Upper lobe of right lung (tissue), 1 donor: ENCODE measurements around the gene BTG2. TPM values are rescaled to one million over a fixed set of nuclear protein-coding genes. Genes with fewer than 3 reads are reported as not detected.

Experiments
- ATAC-seq: fragments of 200-7000 bp; cut with Tn5 transposase; one replicate; pipeline ENCODE4 v1.9.1; 2020; ENCODE audit warnings: mild to moderate bottlenecking, moderate library complexity
- DNase-seq: peaks from one replicate; pipeline ENCODE4 v3.0.0-alpha.2; 2020
- H3K27ac ChIP-seq: fragments of 200-600 bp; one replicate; pipeline ENCODE4 v1.8.0; 2022
- H3K27me3 ChIP-seq: fragments of 200-600 bp; one replicate; pipeline ENCODE4 v1.8.0; 2022; ENCODE audit warnings: mild to moderate bottlenecking
- H3K36me3 ChIP-seq: fragments of 200-600 bp; one replicate; pipeline ENCODE4 v1.8.0; 2022
- H3K4me1 ChIP-seq: fragments of 200-600 bp; one replicate; pipeline ENCODE4 v1.8.0; 2022
- H3K4me3 ChIP-seq: fragments of 200-600 bp; one replicate; pipeline ENCODE4 v1.8.0; 2022; ENCODE audit warnings: mild to moderate bottlenecking
- H3K9me3 ChIP-seq: fragments of 200-600 bp; one replicate; pipeline ENCODE4 v1.8.0; 2022
- intact Hi-C: fragments of 100-400 bp; cut with DNase I; formaldehyde crosslinking; loops from one replicate; pipeline ENCODE4 v1.11.0; 2022
- total RNA-seq: library from RNA; stranded (reverse); fragmentation: NEBNext Ultra II Directional; extraction: Animal tissue kit (Norgen Biotek cat#: 25700); gene quantifications from one replicate; pipeline ENCODE4 v1.2.1, GENCODE V29; 2021
- TF ChIP-seq, protein P1 (sequence below): fragments of 200-600 bp; IDR thresholded peaks from one replicate; pipeline ENCODE4 v1.8.0; 2022; ENCODE audit warnings: antibody characterized with exemption
- donor health status: DM: no; HTN: yes; CAD: no; lungs with severe emphysema.

Gene BTG2
- total RNA-seq, 1 donor from 2014 or later, result 95.3 TPM

GRCh38 chr1:203283597-203283996, 21.7 kb upstream of the BTG2 start:
- DNase-seq, result no peak
- no peaks in the 10 kb centered on the region for H3K27me3 ChIP-seq
- H3K27ac ChIP-seq, result no peak overlapping the region
- intact Hi-C loops, result no loop called here
- TF ChIP-seq, protein P1, sequence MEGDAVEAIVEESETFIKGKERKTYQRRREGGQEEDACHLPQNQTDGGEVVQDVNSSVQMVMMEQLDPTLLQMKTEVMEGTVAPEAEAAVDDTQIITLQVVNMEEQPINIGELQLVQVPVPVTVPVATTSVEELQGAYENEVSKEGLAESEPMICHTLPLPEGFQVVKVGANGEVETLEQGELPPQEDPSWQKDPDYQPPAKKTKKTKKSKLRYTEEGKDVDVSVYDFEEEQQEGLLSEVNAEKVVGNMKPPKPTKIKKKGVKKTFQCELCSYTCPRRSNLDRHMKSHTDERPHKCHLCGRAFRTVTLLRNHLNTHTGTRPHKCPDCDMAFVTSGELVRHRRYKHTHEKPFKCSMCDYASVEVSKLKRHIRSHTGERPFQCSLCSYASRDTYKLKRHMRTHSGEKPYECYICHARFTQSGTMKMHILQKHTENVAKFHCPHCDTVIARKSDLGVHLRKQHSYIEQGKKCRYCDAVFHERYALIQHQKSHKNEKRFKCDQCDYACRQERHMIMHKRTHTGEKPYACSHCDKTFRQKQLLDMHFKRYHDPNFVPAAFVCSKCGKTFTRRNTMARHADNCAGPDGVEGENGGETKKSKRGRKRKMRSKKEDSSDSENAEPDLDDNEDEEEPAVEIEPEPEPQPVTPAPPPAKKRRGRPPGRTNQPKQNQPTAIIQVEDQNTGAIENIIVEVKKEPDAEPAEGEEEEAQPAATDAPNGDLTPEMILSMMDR, result no peak
- no peaks in the 10 kb centered on the region for H3K9me3 ChIP-seq
- no peaks in the 10 kb centered on the region for H3K36me3 ChIP-seq
- no peak overlapping the region for H3K4me3 ChIP-seq
- ATAC-seq, result no peak
- peaks cover 34% of the 10 kb centered on the region for H3K4me1 ChIP-seq

- H3K27me3 ChIP-seq, result no peaks in the 10 kb centered on the region
- ATAC-seq (no peak), DNase-seq (peak; percentile 45)
- no peak overlapping the region for H3K27ac ChIP-seq
- H3K36me3 ChIP-seq, result no peaks in the 10 kb centered on the region
- H3K4me3 ChIP-seq, result no peak overlapping the region
- TF ChIP-seq, protein P1, result no peak
- H3K4me1 ChIP-seq, result peaks cover 34% of the 10 kb centered on the region
- intact Hi-C loops, result no loop called here
- no peaks in the 10 kb centered on the region for H3K9me3 ChIP-seq
These were observed 20.8 kb upstream of the BTG2 start for GRCh38 chr1:203284411-203285123.

DNA sequence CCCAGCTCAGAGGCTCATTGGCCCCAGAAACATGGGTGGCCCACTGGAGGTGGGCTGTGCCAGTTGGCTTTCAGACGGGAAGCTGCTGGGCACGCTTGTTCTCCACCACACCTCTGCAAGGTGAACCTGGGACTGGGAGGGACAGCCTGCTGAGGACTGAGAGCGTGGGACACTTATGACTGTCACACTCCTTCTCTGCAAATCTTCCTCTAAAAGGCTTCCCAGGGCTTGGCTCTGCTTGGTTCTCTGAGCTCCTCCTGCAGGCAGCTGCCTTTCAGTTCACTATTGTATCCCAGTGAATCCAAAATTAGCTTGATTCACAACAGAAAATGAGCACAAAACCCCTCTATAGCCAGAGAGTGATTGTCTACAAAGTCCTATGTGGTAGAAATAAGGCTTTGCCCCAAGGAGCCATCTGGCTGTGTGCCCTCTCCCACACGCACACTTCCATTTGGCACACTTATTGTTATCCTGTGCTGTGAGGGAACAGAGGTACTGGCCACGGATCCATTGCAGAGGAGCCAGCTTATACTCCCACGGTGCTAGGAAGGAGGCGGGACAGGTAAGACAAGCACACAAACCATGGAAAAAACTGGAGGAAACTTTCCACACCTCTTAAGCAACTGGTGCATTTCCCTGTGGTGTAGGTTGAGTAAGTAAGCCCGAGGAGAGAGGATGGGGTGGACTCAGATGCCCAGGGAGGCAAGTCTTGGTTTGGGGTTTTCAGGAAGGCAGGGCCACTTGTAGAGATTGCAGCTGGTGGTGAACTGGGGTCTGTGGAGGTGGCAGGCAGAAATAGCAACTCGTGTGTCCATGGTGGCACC, 18.9 kb upstream of the BTG2 start:
- intact Hi-C loops, result no loop called here
- H3K36me3 ChIP-seq, result no peaks in the 10 kb centered on the region
- no peaks in the 10 kb centered on the region for H3K27me3 ChIP-seq
- no peaks in the 10 kb centered on the region for H3K9me3 ChIP-seq
- DNase-seq, result peak; percentile 51
- peak overlapping the region; percentile 90 for H3K27ac ChIP-seq
- ATAC-seq, result no peak
- no peak overlapping the region for H3K4me3 ChIP-seq
- H3K4me1 ChIP-seq, result peaks cover 51% of the 10 kb centered on the region
- TF ChIP-seq, protein P1, result no peak

- Histone ChIP-seq H3K36me3 (no peaks in the 10 kb centered on the region), H3K4me1 (peaks cover 54% of the 10 kb centered on the region), H3K9me3 (no peaks in the 10 kb centered on the region), H3K27ac (peak overlapping the region; percentile 90), H3K27me3 (no peaks in the 10 kb centered on the region), H3K4me3 (no peak overlapping the region)
- TF ChIP-seq, protein P1, result no peak
- ATAC-seq (peak; percentile 66), DNase-seq (peak; percentile 88)
- intact Hi-C loops, result no loop called here
These were observed 18.0 kb upstream of the BTG2 start for GRCh38 chr1:203287109-203287893.

- H3K9me3 ChIP-seq, result no peaks in the 10 kb centered on the region
- no peaks in the 10 kb centered on the region for H3K36me3 ChIP-seq
- H3K4me3 ChIP-seq, result no peak overlapping the region
- H3K27ac ChIP-seq, result peak overlapping the region; percentile 90
- H3K27me3 ChIP-seq, result no peaks in the 10 kb centered on the region
- ATAC-seq (no peak), DNase-seq (no peak)
- peaks cover 54% of the 10 kb centered on the region for H3K4me1 ChIP-seq
- TF ChIP-seq, protein P1, result no peak
- intact Hi-C loops, result no loop called here
These were observed 17.4 kb upstream of the BTG2 start for GRCh38 chr1:203287898-203288297.
